ENCODE results near the gene C21orf58.
A peak's percentile ranks its signal among the peaks of the same experiment; 100 is the strongest.

The C21orf58 gene

GRCh38 chr21:46357335-46357604 is 33.6 kb upstream of the C21orf58 start:
- Mint-ChIP-seq H3K27ac (no peak overlapping the region), H3K9me3 (ENCODE audit: low read depth) (no peaks in the 10 kb centered on the region), H3K36me3 (peaks cover 8% of the 10 kb centered on the region), H3K4me1 (ENCODE audit: low read depth) (peaks cover 6% of the 10 kb centered on the region), H3K4me3 (no peak overlapping the region), H3K27me3 (no peaks in the 10 kb centered on the region)

GRCh38 chr21:46356494-46357334 is 33.0 kb upstream of the C21orf58 start:
- Mint-ChIP-seq H3K27me3 (no peaks in the 10 kb centered on the region), H3K36me3 (peaks cover 7% of the 10 kb centered on the region)

GRCh38 chr21:46356005-46356338 is 32.3 kb upstream of the C21orf58 start:
- Mint-ChIP-seq H3K27me3 (no peaks in the 10 kb centered on the region), H3K9me3 (ENCODE audit: low read depth) (no peaks in the 10 kb centered on the region), H3K36me3 (peaks cover 3% of the 10 kb centered on the region), H3K27ac (no peak overlapping the region), H3K4me3 (no peak overlapping the region), H3K4me1 (ENCODE audit: low read depth) (peaks cover 4% of the 10 kb centered on the region)

More at GRCh38 chr21:46356494-46357334, 33.0 kb upstream of the C21orf58 start:
- Mint-ChIP-seq H3K9me3 (ENCODE audit: low read depth) (no peaks in the 10 kb centered on the region), H3K4me3 (no peak overlapping the region), H3K27ac (no peak overlapping the region), H3K4me1 (ENCODE audit: low read depth) (peaks cover 6% of the 10 kb centered on the region)

- Mint-ChIP-seq H3K36me3 (no peaks in the 10 kb centered on the region), H3K4me1 (ENCODE audit: low read depth) (peaks cover 4% of the 10 kb centered on the region), H3K4me3 (peak overlapping the region; percentile 15), H3K27ac (peak overlapping the region; percentile 85), H3K9me3 (ENCODE audit: low read depth) (no peaks in the 10 kb centered on the region), H3K27me3 (no peaks in the 10 kb centered on the region)
These were observed 31.7 kb upstream of the C21orf58 start for GRCh38 chr21:46355161-46356004.

GRCh38 chr21:46354518-46354917 is 30.8 kb upstream of the C21orf58 start:
- Mint-ChIP-seq H3K4me3 (no peak overlapping the region), H3K27me3 (no peaks in the 10 kb centered on the region), H3K27ac (peak overlapping the region; percentile 85), H3K9me3 (ENCODE audit: low read depth) (no peaks in the 10 kb centered on the region), H3K36me3 (no peaks in the 10 kb centered on the region), H3K4me1 (ENCODE audit: low read depth) (peaks cover 4% of the 10 kb centered on the region)

- H3K27me3 Mint-ChIP-seq = no peaks in the 10 kb centered on the region
- H3K4me3 Mint-ChIP-seq = no peak overlapping the region
- peaks cover 4% of the 10 kb centered on the region for H3K4me1 Mint-ChIP-seq (ENCODE audit: low read depth)
- H3K36me3 Mint-ChIP-seq = peaks cover 3% of the 10 kb centered on the region
- no peaks in the 10 kb centered on the region for H3K9me3 Mint-ChIP-seq (ENCODE audit: low read depth)
- no peak overlapping the region for H3K27ac Mint-ChIP-seq
These were observed 30.4 kb upstream of the C21orf58 start for GRCh38 chr21:46354046-46354445.

- Mint-ChIP-seq H3K4me3 (no peak overlapping the region), H3K27me3 (no peaks in the 10 kb centered on the region), H3K27ac (no peak overlapping the region), H3K36me3 (peaks cover 4% of the 10 kb centered on the region), H3K4me1 (ENCODE audit: low read depth) (peaks cover 4% of the 10 kb centered on the region), H3K9me3 (ENCODE audit: low read depth) (no peaks in the 10 kb centered on the region)
These were observed 29.2 kb upstream of the C21orf58 start for GRCh38 chr21:46352913-46353312.

- no peak overlapping the region for H3K4me3 Mint-ChIP-seq
- no peaks in the 10 kb centered on the region for H3K27me3 Mint-ChIP-seq
- H3K4me1 Mint-ChIP-seq (ENCODE audit: low read depth) = peaks cover 4% of the 10 kb centered on the region
- no peak overlapping the region for H3K27ac Mint-ChIP-seq
- no peaks in the 10 kb centered on the region for H3K9me3 Mint-ChIP-seq (ENCODE audit: low read depth)
- peaks cover 4% of the 10 kb centered on the region for H3K36me3 Mint-ChIP-seq
These were observed 28.5 kb upstream of the C21orf58 start for GRCh38 chr21:46352164-46352515.

GRCh38 chr21:46351476-46352163 is 27.9 kb upstream of the C21orf58 start:
- H3K36me3 Mint-ChIP-seq = peaks cover 4% of the 10 kb centered on the region
- no peaks in the 10 kb centered on the region for H3K27me3 Mint-ChIP-seq
- peaks cover 4% of the 10 kb centered on the region for H3K4me1 Mint-ChIP-seq (ENCODE audit: low read depth)
- no peak overlapping the region for H3K27ac Mint-ChIP-seq
- H3K9me3 Mint-ChIP-seq (ENCODE audit: low read depth) = no peaks in the 10 kb centered on the region
- H3K4me3 Mint-ChIP-seq = no peak overlapping the region

- Mint-ChIP-seq H3K36me3 (peaks cover 4% of the 10 kb centered on the region), H3K27ac (no peak overlapping the region), H3K27me3 (no peaks in the 10 kb centered on the region), H3K9me3 (ENCODE audit: low read depth) (no peaks in the 10 kb centered on the region), H3K4me1 (ENCODE audit: low read depth) (peaks cover 4% of the 10 kb centered on the region), H3K4me3 (no peak overlapping the region)
These were observed 27.3 kb upstream of the C21orf58 start for GRCh38 chr21:46350981-46351380.

- H3K36me3 Mint-ChIP-seq = peaks cover 4% of the 10 kb centered on the region
- no peaks in the 10 kb centered on the region for H3K9me3 Mint-ChIP-seq (ENCODE audit: low read depth)
- no peak overlapping the region for H3K27ac Mint-ChIP-seq
These were observed 26.9 kb upstream of the C21orf58 start for GRCh38 chr21:46350571-46350970.

GRCh38 chr21:46349134-46349760 is 25.6 kb upstream of the C21orf58 start:
- Mint-ChIP-seq H3K27ac (no peak overlapping the region), H3K9me3 (ENCODE audit: low read depth) (no peaks in the 10 kb centered on the region), H3K36me3 (peaks cover 4% of the 10 kb centered on the region), H3K4me1 (ENCODE audit: low read depth) (no peaks in the 10 kb centered on the region), H3K27me3 (no peaks in the 10 kb centered on the region), H3K4me3 (no peak overlapping the region)

More at GRCh38 chr21:46350571-46350970, 26.9 kb upstream of the C21orf58 start:
- Mint-ChIP-seq H3K4me3 (no peak overlapping the region), H3K27me3 (no peaks in the 10 kb centered on the region), H3K4me1 (ENCODE audit: low read depth) (peaks cover 4% of the 10 kb centered on the region)

GRCh38 chr21:46347791-46348381 is 24.2 kb upstream of the C21orf58 start:
- Mint-ChIP-seq H3K4me1 (ENCODE audit: low read depth) (no peaks in the 10 kb centered on the region), H3K36me3 (peaks cover 4% of the 10 kb centered on the region), H3K27ac (no peak overlapping the region), H3K9me3 (ENCODE audit: low read depth) (no peaks in the 10 kb centered on the region), H3K4me3 (no peak overlapping the region), H3K27me3 (no peaks in the 10 kb centered on the region)

GRCh38 chr21:46347203-46347550 is 23.5 kb upstream of the C21orf58 start:
- Mint-ChIP-seq H3K27me3 (no peaks in the 10 kb centered on the region), H3K36me3 (peaks cover 4% of the 10 kb centered on the region), H3K27ac (no peak overlapping the region), H3K4me3 (no peak overlapping the region), H3K9me3 (ENCODE audit: low read depth) (no peaks in the 10 kb centered on the region), H3K4me1 (ENCODE audit: low read depth) (no peaks in the 10 kb centered on the region)

All from activated naive CD8-positive, alpha-beta T cell (primary cell).